Kidney epithelial cell (primary cell): ENCODE results near the gene CCR4. TPM values are rescaled to one million over a fixed set of nuclear protein-coding genes. Genes with fewer than 3 reads are reported as not detected.
"Not testable (repeated sequence)": the region's sequence is repeated elsewhere in the genome, so short reads cannot be mapped to it uniquely, and the experiment has no call there.

Source experiments
- DNase-seq: peaks from one replicate; pipeline ENCODE4 v3.0.0-alpha.2; 2010; ENCODE audit warnings: low read depth
- H3K27me3 ChIP-seq: 2 replicates; pipeline ENCODE4 v1.6.0; 2011; ENCODE audit warnings: low read length; ENCODE audit not compliant: control insufficient read depth, insufficient read depth
- H3K36me3 ChIP-seq: 2 replicates; pipeline ENCODE4 v1.5.1; 2011; ENCODE audit warnings: low read length; ENCODE audit not compliant: control insufficient read depth, insufficient read depth
- H3K4me3 ChIP-seq: 2 replicates; pipeline ENCODE4 v1.5.1; 2011; ENCODE audit warnings: low read depth, mild to moderate bottlenecking, control low read depth, low read length
- CTCF ChIP-seq: IDR thresholded peaks from 2 replicates; pipeline ENCODE4 v1.5.1; 2011; ENCODE audit warnings: mild to moderate bottlenecking, moderate library complexity, low read length, control low read depth, inconsistent platforms; ENCODE audit not compliant: insufficient read depth, poor library complexity, severe bottlenecking
- total RNA-seq: library from RNA; depleted of rRNA; stranded (reverse); fragments of >200 nt; gene quantifications from 2 replicates; pipeline ENCODE4 v1.2.3, GENCODE V29; 2015

The CCR4 gene
- total RNA-seq, 1 donor from 2014 or later, result not detected

DNA sequence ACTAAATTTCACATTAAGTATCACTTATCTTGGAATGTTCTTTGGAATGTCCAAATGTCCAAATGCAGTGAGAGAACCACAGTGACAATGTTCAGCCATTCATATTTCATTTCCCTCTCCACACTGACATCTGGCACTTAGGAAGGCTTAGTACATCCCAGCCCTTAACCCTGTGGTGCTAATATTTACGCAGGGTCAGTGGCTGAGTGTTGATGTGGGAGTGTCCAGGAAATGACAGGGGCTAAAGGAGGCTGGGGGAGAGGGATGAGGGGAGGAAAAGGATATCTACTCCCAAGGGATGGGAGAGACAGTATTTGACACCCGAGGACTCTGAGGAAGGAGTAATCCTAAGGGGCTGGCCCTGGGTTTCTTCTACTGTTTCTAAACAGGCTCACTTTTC is 14.1 kb upstream of the CCR4 start:
- no peaks in the 10 kb centered on the region for H3K27me3 ChIP-seq
- no peak for DNase-seq
- TF ChIP-seq CTCF, result no peak
- H3K4me3 ChIP-seq, result no peak overlapping the region
- no peaks in the 10 kb centered on the region for H3K36me3 ChIP-seq

DNA sequence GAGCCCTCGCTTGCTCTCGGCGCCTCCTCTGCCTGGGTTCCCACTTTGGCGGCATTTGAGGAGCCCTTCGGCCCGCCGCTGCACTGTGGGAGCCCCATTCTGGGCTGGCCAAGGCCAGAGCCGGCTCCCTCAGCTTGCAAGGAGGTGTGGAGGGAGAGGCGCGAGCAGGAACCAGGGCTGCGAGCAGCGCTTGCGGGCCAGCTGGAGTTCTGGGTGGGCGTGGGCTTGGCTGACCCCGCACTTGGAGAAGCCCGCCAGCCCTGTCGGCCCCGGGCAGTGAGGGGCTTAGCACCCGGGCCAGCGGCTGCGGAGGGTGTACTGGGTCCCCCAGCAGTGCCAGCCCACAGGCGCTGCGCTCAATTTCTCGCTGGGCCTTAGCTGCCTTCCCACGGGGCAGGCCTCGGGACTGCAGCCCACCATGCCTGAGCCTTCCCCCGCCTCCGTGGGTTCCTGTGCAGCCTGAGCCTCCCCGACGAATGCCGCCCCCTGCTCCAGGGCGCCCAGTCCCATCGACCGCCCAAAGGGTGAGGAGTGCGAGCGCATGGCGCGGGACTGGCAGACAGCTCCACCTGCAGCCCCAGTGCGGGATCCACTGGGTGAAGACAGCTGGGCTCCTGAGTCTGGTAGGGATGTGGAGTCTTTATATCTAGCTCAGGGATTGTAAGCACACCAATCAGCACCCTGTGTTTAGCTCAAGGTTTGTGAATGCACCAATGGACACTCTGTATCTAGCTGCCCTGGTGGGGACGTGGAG is 11.7 kb upstream of the CCR4 start:
- DNase-seq, H3K4me3 ChIP-seq, H3K27me3 ChIP-seq, H3K36me3 ChIP-seq: not testable (repeated sequence)

DNA sequence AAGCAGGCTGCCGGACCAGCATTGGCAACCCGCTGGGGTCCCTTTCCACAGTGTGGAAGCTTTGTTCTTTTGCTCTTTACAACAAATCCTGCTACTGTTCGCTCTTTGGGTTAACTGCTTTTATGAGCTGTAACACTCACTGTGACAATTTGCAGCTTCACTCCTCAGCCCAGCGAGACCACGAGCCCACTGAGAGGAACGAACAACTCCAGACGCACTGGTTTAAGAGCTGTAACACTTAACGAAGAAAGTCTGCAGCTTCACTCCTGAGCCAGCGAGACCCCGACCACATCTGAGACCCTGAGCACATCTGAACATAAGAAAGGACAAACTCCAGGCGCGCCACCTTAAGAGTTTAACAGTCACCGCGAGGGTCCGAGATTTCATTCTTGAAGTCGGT is 10.7 kb upstream of the CCR4 start:
- H3K27me3 ChIP-seq, result no peaks in the 10 kb centered on the region
- TF ChIP-seq CTCF, result no peak
- DNase-seq, result no peak
- no peaks in the 10 kb centered on the region for H3K36me3 ChIP-seq
- H3K4me3 ChIP-seq, result no peak overlapping the region

- Histone ChIP-seq H3K36me3 (no peaks in the 10 kb centered on the region), H3K4me3 (no peak overlapping the region)
- peak; percentile 25 for DNase-seq
Measured at GRCh38 chr3:32945136-32945535, 6.3 kb upstream of the CCR4 start.

GRCh38 chr3:32945598-32945997 is 5.8 kb upstream of the CCR4 start:
- H3K27me3 ChIP-seq, H3K36me3 ChIP-seq, H3K4me3 ChIP-seq, DNase-seq: not testable (repeated sequence)

More at GRCh38 chr3:32945136-32945535, 6.3 kb upstream of the CCR4 start:
- no peaks in the 10 kb centered on the region for H3K27me3 ChIP-seq
- TF ChIP-seq CTCF, result no peak

DNA sequence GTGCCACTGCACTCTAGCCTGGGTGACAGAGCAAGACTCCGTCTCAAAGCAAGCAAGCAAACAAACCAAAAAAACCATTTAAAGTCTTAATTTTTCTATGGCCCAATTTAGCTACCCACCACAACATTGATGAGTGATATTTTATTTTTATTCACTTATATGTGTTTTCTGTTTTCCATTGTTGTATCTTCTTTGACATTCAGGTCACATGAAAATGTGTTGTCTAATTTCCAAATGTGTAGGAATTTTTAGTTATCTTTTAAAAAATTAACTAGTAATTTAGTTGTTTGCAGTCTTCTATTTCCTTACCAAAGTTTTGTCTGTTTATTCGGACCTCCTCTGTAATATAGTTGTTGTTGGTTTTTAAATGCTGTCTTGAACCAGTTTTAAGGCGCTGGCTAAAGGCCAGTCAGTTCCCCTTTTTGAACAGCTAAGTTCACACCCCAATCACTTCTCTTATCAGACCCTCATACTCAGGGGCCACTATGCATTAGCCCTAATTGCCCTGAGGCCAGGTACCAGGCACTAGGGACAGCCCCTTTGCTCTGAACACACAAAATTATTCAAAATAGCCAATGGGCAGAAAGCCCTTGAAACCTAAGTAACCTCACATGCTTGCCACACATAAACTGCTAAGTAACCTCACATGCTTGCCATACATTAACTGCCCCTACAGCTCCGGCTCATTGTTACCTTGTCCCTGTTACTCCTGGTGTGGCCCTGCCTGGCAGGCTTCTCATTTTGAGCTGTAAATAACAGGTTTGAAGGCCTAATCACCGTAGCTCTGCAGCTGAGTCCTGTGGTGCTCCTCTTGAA is 4.3 kb upstream of the CCR4 start:
- TF ChIP-seq CTCF, result no peak
- DNase-seq, result no peak
- Histone ChIP-seq H3K4me3 (no peak overlapping the region), H3K36me3 (no peaks in the 10 kb centered on the region), H3K27me3 (no peaks in the 10 kb centered on the region)
